ENCODE measurements around the gene HTRA2.

HTRA2 gene

DNA sequence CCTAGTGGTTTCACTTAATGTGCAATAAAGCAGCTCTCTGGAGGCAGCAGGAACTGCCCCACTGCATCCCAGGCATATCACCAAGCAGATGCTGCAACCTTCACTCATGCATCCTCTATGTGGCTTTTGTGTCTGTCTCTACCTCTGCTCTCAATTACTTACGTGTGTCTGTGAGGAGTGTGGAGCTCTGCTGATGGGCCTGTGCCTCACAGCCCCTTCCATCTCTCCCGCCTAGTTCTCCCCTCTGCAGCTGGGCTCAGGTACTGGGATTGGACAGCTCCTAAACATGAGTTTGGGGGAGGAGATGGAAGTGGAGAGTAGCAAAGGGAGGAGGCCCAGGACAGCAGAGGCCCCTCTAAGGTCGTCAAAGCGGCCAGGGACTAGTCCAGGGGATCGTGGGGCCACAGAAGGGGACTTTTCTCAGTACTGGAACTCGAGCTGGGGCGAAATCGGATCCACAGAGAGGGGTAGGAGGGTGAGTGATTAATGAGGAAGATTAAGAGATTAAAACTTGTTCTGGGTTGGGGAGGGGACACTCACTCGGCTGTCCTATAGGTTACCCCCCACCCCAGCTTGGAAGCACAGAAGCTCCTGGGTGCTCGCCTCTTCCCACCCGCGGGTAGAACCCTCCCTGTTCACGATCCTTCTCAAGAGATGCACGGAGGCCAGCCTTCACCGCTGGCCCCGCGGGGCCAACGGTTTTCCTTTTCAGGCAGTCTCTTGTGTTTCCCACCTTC, 28.2 kb upstream of the HTRA2 start:
- no peak for DNase-seq

DNA sequence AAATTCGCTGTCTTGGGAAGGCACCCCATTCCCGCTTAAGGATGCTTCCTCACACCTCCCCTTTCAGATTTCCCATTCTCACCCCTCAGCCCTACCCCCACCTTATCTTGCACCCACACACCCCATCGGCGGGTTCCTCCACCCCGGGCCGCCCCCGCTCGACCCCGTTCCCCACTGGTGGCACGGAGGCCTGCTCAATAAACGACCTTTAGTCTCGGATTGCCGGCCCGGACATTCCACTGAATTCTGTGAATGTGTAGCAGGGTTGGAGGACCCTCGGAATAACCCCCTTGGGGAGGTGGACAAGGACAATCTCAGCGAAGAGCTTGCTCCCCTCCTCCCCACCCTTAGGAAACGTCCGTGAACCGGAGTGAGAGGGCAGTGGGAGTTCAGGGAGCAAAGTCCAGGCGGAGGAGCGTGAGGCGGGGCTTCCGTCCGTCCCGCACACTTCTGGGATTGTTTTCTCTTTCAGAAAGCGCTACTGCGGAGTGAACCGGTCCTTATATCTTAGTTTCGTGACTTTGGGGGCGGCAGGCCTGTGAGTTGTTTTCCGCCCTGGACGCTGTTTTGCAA, 27.5 kb upstream of the HTRA2 start:
- DNase-seq = no peak

DNA sequence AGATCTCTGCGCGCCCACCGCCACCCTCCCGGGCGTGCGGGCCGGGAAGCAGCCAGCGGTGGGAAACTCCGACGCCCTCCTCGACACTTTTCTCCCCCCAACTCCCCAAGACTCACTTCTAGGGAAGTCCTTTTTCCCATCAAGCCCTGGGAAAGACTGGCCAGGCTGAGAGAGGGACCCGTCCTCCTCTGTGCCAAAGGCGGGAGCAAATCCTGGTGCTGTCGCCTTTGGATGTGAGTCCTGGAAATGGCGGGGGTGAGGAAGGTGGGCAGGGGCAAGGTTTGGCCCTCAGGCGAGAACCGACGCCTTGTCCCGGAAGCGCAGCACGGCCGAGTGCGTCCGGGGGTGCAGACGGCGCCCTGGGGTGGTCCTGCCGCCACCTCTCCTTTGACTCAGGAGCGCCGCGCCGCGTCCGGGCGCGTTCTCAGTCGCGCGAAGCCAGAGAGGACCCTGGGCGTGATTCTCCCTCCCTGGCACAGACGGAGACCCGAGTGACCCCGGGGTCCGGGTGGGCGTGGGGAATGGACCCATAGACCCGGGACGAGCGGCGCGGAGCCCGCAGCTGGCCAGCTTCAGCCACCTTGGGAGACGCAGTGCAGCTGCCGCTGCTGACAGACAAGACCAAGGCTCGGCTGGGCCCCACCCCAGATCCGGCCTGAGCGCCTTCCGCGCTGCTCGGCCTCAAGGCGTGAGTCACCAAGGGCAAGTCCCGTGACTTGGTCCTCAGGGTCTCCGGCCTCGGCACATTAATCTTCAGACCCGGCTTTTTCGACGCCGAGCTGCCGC, 26.8 kb upstream of the HTRA2 start:
- peak; percentile 21 to 45 for DNase-seq

- DNase-seq = no peak
These were observed 25.9 kb upstream of the HTRA2 start for GRCh38 chr2:74503506-74504475.

DNA sequence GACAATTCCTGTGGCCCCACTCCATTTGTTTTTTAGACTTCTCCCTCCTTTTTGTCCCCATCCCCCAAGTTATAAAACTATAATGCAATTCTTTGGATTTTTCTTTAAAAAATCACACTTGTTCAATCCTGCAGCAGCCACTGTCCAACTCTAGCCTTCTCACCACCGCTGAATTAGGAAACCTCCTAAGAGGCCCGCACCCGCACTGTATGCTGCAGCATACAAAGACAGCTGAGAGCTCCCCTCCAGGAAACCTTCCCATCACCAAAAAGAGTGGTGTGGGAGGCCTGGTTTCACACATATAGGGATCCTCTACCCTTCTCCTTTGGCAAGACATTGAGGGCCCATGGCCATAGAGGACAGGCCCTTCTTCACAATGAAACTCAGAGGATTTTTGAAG, 25.1 kb upstream of the HTRA2 start:
- no peak for DNase-seq

- DNase-seq = no peak
These were observed 24.1 kb upstream of the HTRA2 start for GRCh38 chr2:74505448-74506246.

DNA sequence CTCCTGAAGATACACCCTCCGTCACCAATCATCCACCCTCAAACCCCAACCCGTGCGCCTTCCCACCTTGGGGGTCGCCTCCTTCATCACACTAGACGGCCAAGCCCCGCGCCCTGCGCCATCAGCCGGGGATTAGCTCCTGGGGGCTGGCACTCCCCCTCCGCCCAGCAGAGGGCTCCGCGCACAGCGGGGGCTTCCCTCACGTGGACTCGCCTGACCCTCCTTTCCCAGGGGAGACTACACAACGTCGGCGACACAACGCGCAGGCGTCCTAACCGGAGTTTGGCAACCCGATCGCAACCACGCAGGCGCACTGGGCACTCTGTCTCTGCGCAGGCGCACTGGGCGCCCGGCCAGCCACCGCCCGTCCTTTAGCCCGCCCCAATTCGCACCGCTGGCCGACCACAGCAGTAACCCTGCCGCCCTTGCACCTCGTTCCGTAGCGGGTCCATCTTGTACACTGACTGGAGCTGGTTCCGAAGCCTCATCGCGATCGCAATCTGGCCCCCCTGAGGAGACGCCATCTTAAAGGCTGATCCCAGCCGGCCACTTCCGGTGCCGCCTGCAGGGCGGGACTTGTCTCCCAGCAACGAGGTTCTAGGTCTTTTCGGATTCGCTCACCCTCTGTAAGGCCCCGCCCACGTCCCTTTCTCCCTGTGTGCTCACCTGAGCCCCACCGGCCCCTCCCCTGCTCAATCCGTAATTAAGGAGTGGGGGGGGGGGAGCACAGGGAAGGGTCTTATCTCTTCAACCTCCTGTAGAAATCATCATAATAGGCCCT, 22.4 kb upstream of the HTRA2 start, which contains the start of gene PCGF1:
TSS of gene PCGF1 (minus strand) at position 551 of the 781 bp plus-strand sequence. CDS start at position 524, 27 bp downstream.
- peak; percentile 99 for DNase-seq

DNA sequence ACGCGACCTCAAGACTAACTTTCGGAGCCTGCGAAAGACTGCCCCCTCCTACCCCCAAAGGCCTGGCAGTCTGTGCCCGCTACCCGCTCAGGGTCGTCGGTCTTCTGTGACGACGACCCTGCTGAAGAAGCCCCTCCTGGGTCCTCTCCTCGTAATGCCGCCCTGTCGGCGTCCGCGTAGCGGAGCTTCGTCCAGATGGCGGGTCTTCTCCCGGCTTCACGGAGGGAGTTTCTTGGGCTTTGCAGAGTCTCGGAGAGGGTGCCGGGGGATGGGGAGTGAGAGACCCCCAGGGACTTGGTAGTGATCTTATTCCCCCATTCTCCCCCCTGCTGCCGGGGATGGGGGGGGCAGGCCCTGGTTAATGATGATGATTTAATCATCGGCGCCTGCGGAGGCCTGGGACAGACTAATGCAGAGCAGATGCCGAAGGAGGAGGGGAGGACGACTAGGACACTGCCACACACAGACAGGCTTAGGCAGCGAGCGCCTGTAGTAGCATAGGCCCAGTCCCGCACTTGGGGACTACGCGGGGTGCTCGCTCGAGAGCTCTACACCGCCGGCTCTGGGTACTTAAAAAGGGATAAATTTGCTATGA, 21.7 kb upstream of the HTRA2 start:
- peak in 1 of 2 experiments; percentile 13 for DNase-seq

GRCh38 chr2:74510272-74510671, 19.5 kb upstream of the HTRA2 start:
- no peak for DNase-seq

DNA sequence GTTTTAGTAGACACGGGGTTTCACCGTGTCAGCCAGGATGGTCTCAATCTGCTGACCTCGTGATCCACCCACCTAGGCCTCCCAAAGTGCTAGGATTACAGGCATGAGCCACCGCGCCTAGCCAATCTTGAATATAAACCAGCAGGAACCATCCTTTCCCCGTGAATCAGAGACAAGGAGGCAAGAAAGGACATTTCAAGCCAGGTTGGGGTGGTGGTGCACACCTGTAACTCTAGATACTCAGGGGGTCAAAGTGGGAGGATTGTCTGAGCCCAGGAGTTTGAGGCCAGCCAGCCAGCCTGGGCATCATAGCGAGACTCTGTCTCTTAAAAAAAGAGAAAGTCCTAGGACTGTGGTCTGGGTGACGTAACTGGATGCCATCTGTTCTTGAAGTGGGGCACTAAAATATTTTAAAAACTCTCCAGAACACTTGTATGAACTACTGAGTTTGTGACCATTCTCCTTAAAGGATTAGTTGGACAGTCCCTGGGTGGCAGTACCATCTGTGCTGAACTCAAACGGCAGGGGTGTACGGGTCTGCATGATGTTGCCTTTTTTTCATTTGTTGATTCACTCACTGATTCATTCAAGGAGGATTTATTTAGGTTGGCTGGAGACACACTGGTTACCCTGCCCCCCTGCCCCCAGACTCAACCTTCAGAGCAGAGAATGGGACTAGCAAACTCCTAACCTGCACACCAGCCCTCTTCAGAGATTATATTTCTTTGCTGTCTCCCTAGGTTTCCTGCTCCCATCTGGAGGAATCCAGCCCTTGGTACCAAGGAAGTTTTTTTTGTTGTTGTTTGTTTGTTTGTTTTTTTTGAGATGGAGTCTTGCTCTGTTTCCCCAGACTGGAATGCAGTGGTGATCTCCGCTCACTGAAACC, 18.4 kb upstream of the HTRA2 start:
- DNase-seq = no peak

- DNase-seq = no peak
These were observed 16.8 kb upstream of the HTRA2 start for GRCh38 chr2:74512744-74513604.

- peak; percentile 24 to 25 for DNase-seq
These were observed 15.9 kb upstream of the HTRA2 start for GRCh38 chr2:74513605-74514367.

DNA sequence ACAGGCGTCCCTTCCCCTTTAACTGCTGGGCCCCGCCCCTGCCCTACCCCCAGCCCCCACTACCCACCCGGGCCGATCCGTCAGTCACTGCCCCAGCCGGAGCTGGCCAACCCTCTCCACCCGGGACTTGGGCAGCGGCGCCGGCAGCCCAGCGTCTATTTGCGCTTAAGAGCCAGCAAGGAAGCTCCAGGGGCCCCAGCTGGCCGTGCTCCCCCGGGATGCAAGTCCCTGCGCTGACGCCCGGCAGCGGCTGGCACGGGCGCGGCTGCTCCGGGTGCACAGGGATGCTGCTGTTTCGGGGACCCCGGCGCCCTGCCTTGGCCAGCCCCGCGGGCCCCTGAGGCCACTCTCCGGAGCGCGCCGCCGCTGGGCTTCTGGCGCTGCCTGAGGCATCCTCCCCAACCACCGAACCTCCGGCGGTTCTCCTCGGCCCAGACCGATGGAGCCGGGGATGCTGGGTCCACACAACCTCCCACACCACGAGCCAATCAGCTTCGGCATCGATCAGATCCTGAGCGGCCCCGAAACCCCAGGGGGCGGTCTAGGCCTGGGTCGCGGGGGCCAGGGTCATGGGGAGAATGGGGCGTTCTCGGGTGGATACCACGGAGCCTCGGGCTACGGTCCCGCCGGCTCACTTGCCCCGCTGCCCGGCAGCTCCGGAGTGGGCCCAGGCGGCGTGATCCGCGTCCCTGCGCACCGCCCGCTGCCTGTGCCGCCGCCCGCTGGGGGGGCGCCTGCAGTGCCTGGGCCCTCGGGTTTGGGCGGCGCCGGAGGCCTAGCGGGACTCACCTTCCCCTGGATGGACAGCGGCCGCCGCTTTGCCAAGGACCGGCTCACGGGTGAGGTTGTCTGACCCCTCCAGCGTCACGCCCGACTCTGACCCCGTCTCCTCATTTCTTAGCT, 15.1 kb upstream of the HTRA2 start, which contains the start of gene TLX2:
TSS of gene TLX2 (plus strand) at position 83 of the 903 bp plus-strand sequence. CDS start at position 440, 357 bp downstream.
- no peak for DNase-seq

- DNase-seq = no peak
These were observed 14.3 kb upstream of the HTRA2 start for GRCh38 chr2:74515271-74515980.

DNA sequence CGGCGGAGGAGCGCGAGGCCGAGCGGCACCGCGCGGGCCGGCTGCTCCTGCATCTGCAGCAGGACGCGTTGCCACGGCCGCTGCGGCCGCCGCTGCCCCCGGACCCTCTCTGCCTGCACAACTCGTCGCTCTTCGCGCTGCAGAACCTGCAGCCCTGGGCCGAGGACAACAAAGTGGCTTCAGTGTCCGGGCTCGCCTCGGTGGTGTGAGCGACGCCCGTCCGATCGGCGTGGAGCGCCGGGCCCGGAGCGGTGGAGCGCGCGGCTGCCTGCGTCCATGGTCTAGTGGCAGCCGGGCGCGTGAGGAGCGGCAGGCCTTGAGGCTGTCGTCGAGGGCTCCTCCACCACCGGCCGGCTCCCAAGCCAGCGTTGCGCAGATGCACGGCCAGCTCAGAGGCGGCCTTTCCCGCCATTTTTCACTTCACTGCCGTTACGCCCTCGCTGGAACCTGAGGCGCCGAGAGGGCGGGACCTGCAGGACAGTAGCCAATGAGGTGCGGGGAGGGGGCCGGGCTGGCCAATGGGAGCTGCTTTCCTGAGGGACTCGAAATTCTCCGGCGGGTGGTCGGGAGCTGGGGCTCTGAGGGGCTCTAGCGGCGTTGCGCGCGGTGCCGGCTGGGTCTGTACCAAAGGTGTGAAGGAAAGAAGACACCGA, 13.6 kb upstream of the HTRA2 start:
- peak; percentile 77 to 79 for DNase-seq
